Neural progenitor cell (in vitro differentiated cells): ENCODE results near the gene C4orf51. TPM values are rescaled to one million over a fixed set of nuclear protein-coding genes. Genes with fewer than 3 reads are reported as not detected.

Experiments
- DNase-seq: peaks from one replicate; pipeline ENCODE4 v3.0.0-alpha.2; 2016; ENCODE audit warnings: low spot score
- H2AFZ ChIP-seq: fragments of 200-600 bp; sonication (generic); replicated peaks from 2 replicates; pipeline ENCODE4 v1.6.1; 2016; ENCODE audit warnings: antibody characterized with exemption
- H3F3A ChIP-seq: fragments of 200-600 bp; sonication (generic); 2 replicates; pipeline ENCODE4 v1.6.1; 2016; ENCODE audit warnings: antibody characterized with exemption, low read depth
- H3K27ac ChIP-seq: fragments of 200-600 bp; sonication (generic); 2 replicates; pipeline ENCODE4 v1.5.1; 2016; ENCODE audit warnings: mild to moderate bottlenecking
- H3K27me3 ChIP-seq: fragments of 200-600 bp; sonication (generic); 2 replicates; pipeline ENCODE4 v1.6.1; 2016; ENCODE audit warnings: mild to moderate bottlenecking, moderate library complexity
- H3K36me3 ChIP-seq: fragments of 200-600 bp; sonication (generic); 2 replicates; pipeline ENCODE4 v1.5.1; 2016
- H3K4me1 ChIP-seq: fragments of 200-600 bp; sonication (generic); 2 replicates; pipeline ENCODE4 v1.6.1; 2016; ENCODE audit warnings: mixed run types
- H3K4me2 ChIP-seq: fragments of 200-600 bp; sonication (generic); 2 replicates; pipeline ENCODE4 v1.6.1; 2016
- H3K4me3 ChIP-seq: fragments of 200-600 bp; sonication (generic); 2 replicates; pipeline ENCODE4 v1.5.1; 2016
- H3K79me2 ChIP-seq: fragments of 200-600 bp; sonication (generic); 2 replicates; pipeline ENCODE4 v1.6.1; 2016; ENCODE audit warnings: low read depth
- H3K9ac ChIP-seq: fragments of 200-600 bp; sonication (generic); 2 replicates; pipeline ENCODE4 v1.6.1; 2016
- H3K9me3 ChIP-seq: fragments of 200-600 bp; sonication (generic); 2 replicates; pipeline ENCODE4 v1.5.1; 2016; ENCODE audit warnings: low read depth
- H4K20me1 ChIP-seq: fragments of 200-600 bp; sonication (generic); 2 replicates; pipeline ENCODE4 v1.6.1; 2016; ENCODE audit warnings: low read depth
- H3K27ac Mint-ChIP-seq: 3 replicates; pipeline ENCODE4 v1.8.0; 2021; ENCODE audit warnings: mixed read lengths
- H3K27me3 Mint-ChIP-seq: 2 replicates; pipeline ENCODE4 v1.8.0; 2022; ENCODE audit warnings: low read depth, mild to moderate bottlenecking, inconsistent platforms, moderate library complexity, mixed read lengths; ENCODE audit not compliant: insufficient read depth
- H3K36me3 Mint-ChIP-seq: 3 replicates; pipeline ENCODE4 v1.8.0; 2021; ENCODE audit warnings: mixed read lengths
- H3K4me1 Mint-ChIP-seq: 3 replicates; pipeline ENCODE4 v1.8.0; 2021; ENCODE audit warnings: mixed read lengths
- H3K4me3 Mint-ChIP-seq: 3 replicates; pipeline ENCODE4 v1.8.0; 2021; ENCODE audit warnings: mild to moderate bottlenecking, moderate library complexity, mixed read lengths
- H3K9me3 Mint-ChIP-seq: 3 replicates; pipeline ENCODE4 v1.8.0; 2020; ENCODE audit warnings: mixed read lengths
- EZH2 ChIP-seq: fragments of 200-600 bp; sonication (generic); IDR thresholded peaks from 2 replicates; pipeline ENCODE4 v1.6.1; 2017; ENCODE audit warnings: antibody characterized with exemption, mild to moderate bottlenecking, moderate library complexity
- EZH2phosphoT487 ChIP-seq: fragments of 200-600 bp; sonication (generic); IDR thresholded peaks from 2 replicates; pipeline ENCODE4 v1.6.1; 2017; ENCODE audit warnings: antibody characterized with exemption
- total RNA-seq: library from RNA; depleted of rRNA; stranded (reverse); fragments of >200 nt; gene quantifications from 2 replicates; pipeline ENCODE4 v1.2.3, GENCODE V29; 2015; ENCODE audit warnings: low replicate concordance
- TF ChIP-seq, protein P1 (sequence below): fragments of 200-600 bp; sonication (generic); IDR thresholded peaks from 2 replicates; pipeline ENCODE4 v1.5.1; 2017; ENCODE audit warnings: antibody characterized with exemption, mild to moderate bottlenecking

The C4orf51 gene
- total RNA-seq, 1 donor from 2014 or later = not detected

DNA sequence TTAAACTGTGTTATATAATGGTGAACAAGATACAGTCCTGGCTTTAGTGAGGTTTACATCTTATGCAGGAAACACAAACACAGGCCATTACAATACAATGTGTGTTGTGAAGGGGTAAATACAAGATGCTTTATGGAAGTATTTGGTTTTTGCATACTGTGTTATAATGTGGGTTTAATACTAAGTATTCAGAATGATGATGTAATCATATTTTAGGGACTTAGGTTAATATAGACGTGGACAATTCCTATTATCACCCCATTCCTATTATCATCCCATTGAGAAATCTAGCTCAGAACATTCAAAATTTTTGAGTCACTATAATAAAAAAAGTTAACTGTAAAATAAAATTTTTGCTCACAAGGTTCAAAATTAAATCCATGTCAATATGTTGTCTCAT lies 36.7 kb upstream of the C4orf51 start:
- H3K27me3 ChIP-seq = no peaks in the 10 kb centered on the region
- H3K4me1 ChIP-seq = no peaks in the 10 kb centered on the region
- H2AFZ ChIP-seq = no peak overlapping the region
- H4K20me1 ChIP-seq = no peaks in the 10 kb centered on the region
- Mint-ChIP-seq H3K27me3 (no peaks in the 10 kb centered on the region), H3K4me3 (no peak overlapping the region), H3K4me1 (no peaks in the 10 kb centered on the region), H3K27ac (no peak overlapping the region), H3K9me3 (no peaks in the 10 kb centered on the region), H3K36me3 (peaks cover 2% of the 10 kb centered on the region)
- H3F3A ChIP-seq = no peaks in the 10 kb centered on the region
- H3K27ac ChIP-seq = no peak overlapping the region
- H3K4me2 ChIP-seq = no peak overlapping the region
- no peak for TF ChIP-seq EZH2phosphoT487
- no peak for TF ChIP-seq EZH2
- TF ChIP-seq, protein P1, sequence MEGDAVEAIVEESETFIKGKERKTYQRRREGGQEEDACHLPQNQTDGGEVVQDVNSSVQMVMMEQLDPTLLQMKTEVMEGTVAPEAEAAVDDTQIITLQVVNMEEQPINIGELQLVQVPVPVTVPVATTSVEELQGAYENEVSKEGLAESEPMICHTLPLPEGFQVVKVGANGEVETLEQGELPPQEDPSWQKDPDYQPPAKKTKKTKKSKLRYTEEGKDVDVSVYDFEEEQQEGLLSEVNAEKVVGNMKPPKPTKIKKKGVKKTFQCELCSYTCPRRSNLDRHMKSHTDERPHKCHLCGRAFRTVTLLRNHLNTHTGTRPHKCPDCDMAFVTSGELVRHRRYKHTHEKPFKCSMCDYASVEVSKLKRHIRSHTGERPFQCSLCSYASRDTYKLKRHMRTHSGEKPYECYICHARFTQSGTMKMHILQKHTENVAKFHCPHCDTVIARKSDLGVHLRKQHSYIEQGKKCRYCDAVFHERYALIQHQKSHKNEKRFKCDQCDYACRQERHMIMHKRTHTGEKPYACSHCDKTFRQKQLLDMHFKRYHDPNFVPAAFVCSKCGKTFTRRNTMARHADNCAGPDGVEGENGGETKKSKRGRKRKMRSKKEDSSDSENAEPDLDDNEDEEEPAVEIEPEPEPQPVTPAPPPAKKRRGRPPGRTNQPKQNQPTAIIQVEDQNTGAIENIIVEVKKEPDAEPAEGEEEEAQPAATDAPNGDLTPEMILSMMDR = no peak
- no peak overlapping the region for H3K4me3 ChIP-seq
- DNase-seq = no peak
- H3K9ac ChIP-seq = no peak overlapping the region
- H3K36me3 ChIP-seq = no peaks in the 10 kb centered on the region
- H3K79me2 ChIP-seq = no peaks in the 10 kb centered on the region
- no peaks in the 10 kb centered on the region for H3K9me3 ChIP-seq

DNA sequence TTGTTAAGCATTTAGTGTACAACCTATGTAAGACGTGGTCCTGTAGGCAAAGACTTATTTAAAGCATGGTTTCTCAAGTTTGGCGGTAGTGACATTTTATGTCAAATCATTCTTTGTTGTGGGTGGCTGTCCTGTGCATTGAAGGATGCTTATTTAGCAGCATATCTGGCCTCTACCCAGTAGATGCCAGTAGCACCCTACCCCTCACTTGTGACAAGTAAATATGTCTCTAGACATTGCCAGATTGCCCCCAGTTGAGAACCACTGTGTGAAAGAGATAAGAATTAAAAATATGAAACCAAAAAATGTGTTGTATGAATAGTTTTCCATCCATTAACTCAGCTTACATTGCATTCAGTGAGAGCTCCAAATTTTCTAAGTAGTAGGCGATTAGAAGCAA lies 35.2 kb upstream of the C4orf51 start:
- H3K27me3 ChIP-seq = no peaks in the 10 kb centered on the region
- no peak for DNase-seq
- TF ChIP-seq, protein P1 = no peak
- TF ChIP-seq EZH2 (no peak), EZH2phosphoT487 (no peak)
- H3K36me3 ChIP-seq = no peaks in the 10 kb centered on the region
- no peak overlapping the region for H3K4me2 ChIP-seq
- no peak overlapping the region for H3K27ac Mint-ChIP-seq
- H3K4me1 Mint-ChIP-seq = no peaks in the 10 kb centered on the region
- H3K27me3 Mint-ChIP-seq = no peaks in the 10 kb centered on the region
- no peak overlapping the region for H3K4me3 Mint-ChIP-seq
- no peaks in the 10 kb centered on the region for H3K79me2 ChIP-seq
- H3F3A ChIP-seq = no peaks in the 10 kb centered on the region
- H2AFZ ChIP-seq = no peak overlapping the region
- no peaks in the 10 kb centered on the region for H3K4me1 ChIP-seq
- peaks cover 1% of the 10 kb centered on the region for H3K36me3 Mint-ChIP-seq
- H4K20me1 ChIP-seq = no peaks in the 10 kb centered on the region
- H3K4me3 ChIP-seq = no peak overlapping the region
- H3K27ac ChIP-seq = no peak overlapping the region
- no peaks in the 10 kb centered on the region for H3K9me3 Mint-ChIP-seq
- no peak overlapping the region for H3K9ac ChIP-seq
- H3K9me3 ChIP-seq = no peaks in the 10 kb centered on the region

DNA sequence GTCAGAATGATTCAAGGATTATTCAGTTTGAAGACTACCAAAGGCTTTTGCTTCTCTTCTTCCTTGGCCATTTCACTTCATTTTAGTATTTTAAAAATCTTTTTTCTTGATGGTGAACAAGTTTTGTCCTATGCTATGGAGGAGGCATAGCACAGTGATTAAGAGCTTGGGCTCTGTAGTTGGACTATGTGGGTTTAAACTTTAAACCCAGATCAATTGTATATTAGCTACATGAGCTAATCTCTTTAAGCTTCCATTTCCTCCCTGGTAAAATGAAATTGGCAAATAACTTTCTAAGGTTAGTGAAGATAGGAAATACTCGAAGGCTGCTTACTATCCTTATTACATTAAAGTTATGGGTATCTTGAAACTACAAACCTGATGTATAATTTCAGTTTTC lies 23.8 kb upstream of the C4orf51 start:
- Histone ChIP-seq H3K27ac (no peak overlapping the region), H3K4me2 (no peak overlapping the region), H3F3A (no peaks in the 10 kb centered on the region), H3K9me3 (no peaks in the 10 kb centered on the region), H3K36me3 (no peaks in the 10 kb centered on the region), H3K27me3 (no peaks in the 10 kb centered on the region), H3K79me2 (no peaks in the 10 kb centered on the region), H4K20me1 (no peaks in the 10 kb centered on the region), H3K9ac (no peak overlapping the region), H3K4me1 (no peaks in the 10 kb centered on the region), H2AFZ (no peak overlapping the region), H3K4me3 (no peak overlapping the region)
- peaks cover 23% of the 10 kb centered on the region for H3K36me3 Mint-ChIP-seq
- peaks cover 3% of the 10 kb centered on the region for H3K9me3 Mint-ChIP-seq
- DNase-seq = no peak
- TF ChIP-seq, protein P1 = no peak
- TF ChIP-seq EZH2 (no peak), EZH2phosphoT487 (no peak)
- no peak overlapping the region for H3K4me3 Mint-ChIP-seq
- no peaks in the 10 kb centered on the region for H3K4me1 Mint-ChIP-seq
- no peaks in the 10 kb centered on the region for H3K27me3 Mint-ChIP-seq
- H3K27ac Mint-ChIP-seq = no peak overlapping the region
